ENCODE measurements around the gene PRODH2. TPM values are rescaled to one million over a fixed set of nuclear protein-coding genes. Genes with fewer than 3 reads are reported as not detected.
A peak's percentile ranks its signal among the peaks of the same experiment; 100 is the strongest.

Gene PRODH2
- total and polyA plus RNA-seq, 10 of the 15 experiments (the other 5 are each of a cell fraction or from before 2014, with no cell fraction given): 0.07 TPM; not detected in 9

- no peak for ATAC-seq
These were observed 56.9 kb downstream of the PRODH2 start for GRCh38 chr19:35755550-35756376.

GRCh38 chr19:35755131-35755549 is 57.5 kb downstream of the PRODH2 start:
- H4K20me1 ChIP-seq (ENCODE audit: control insufficient read depth, insufficient read depth): no peaks in the 10 kb centered on the region
- H3K27me3 ChIP-seq (replicated peaks in 1 of 2; ENCODE audit: control insufficient read depth in 2 of 2, insufficient read depth in 2 of 2, low read length in 1 of 2): no peaks in the 10 kb centered on the region
- H2AFZ ChIP-seq (ENCODE audit: control insufficient read depth, low read depth, low read length): no peak overlapping the region
- in situ Hi-C loops (cut with MboI): no loop called here
- peaks cover 0 to 2% of the 10 kb centered on the region in 2 experiments; a peak in 2 of 4 replicates for H3K36me3 ChIP-seq (ENCODE audit: control insufficient read depth in 2 of 2, insufficient read depth in 2 of 2, low read length in 1 of 2)
- peaks cover 11% of the 10 kb centered on the region for H3K79me2 ChIP-seq (ENCODE audit: control insufficient read depth, insufficient read depth, low read length)
- no peak overlapping the region for H3K27ac ChIP-seq (ENCODE audit: control insufficient read depth, insufficient read depth)
- peaks cover 15% of the 10 kb centered on the region for H3K4me1 ChIP-seq (ENCODE audit: control insufficient read depth, insufficient read depth, low read length)
- no peak for ATAC-seq
- no peak overlapping the region for H3K4me2 ChIP-seq (ENCODE audit: control insufficient read depth, insufficient read depth)
- ChIA-PET RAD21 (ENCODE audit: unreplicated experiment) (no interaction called here), POLR2A (interaction anchor here (0.6 kb wide), 1 partner anchor 8 kb away, joined by 4 read pairs; no protein-coding TSS in a partner anchor), SMC1A (ENCODE audit: uncharacterized antibody, unreplicated experiment) (no interaction called here), CTCF (no interaction called here)
- FAIRE-seq: no peak
- H3K4me3 ChIP-seq: no peak overlapping the region
- DNase-seq (ENCODE audit: low read depth, low spot score): no peak
- intact Hi-C loops (cut with micrococcal nuclease; ENCODE audit: unreplicated experiment): no loop called here
- no peaks in the 10 kb centered on the region for H3K9me3 ChIP-seq (replicated peaks; ENCODE audit: control insufficient read depth, insufficient read depth, low read length)
- 96% methylated on average over 17 of the region's 17 CpGs for WGBS (ENCODE audit: insufficient coverage, insufficient replicate concordance, low lambda C conversion rate, missing lambda C conversion rate)
- BruUV-seq (replicated peaks): no TSS peak
- H3K9ac ChIP-seq (ENCODE audit: control insufficient read depth, insufficient read depth, low read length): no peak overlapping the region
- TF ChIP-seq HSF1 (IDR thresholded peaks at IDR 0.05; ENCODE audit: low read depth, low read length) (no peak), CEBPB (IDR thresholded peaks at IDR 0.05; ENCODE audit: borderline replicate concordance in 1 of 2, low read depth in 2 of 2, low read length in 2 of 2) (no peak), HCFC1 (IDR thresholded peaks at IDR 0.05; ENCODE audit: low read length) (no peak), FOS (IDR thresholded peaks at IDR 0.05; ENCODE audit: borderline replicate concordance, extremely low read depth, insufficient read length) (no peak), ZNF217 (IDR thresholded peaks at IDR 0.05) (no peak), TCF7 (IDR thresholded peaks at IDR 0.05; ENCODE audit: borderline replicate concordance) (no peak), RELB (IDR thresholded peaks at IDR 0.05; ENCODE audit: low read depth) (no peak), CEBPZ (IDR thresholded peaks at IDR 0.05; ENCODE audit: low read depth, low read length) (no peak)

More at GRCh38 chr19:35755550-35756376, 56.9 kb downstream of the PRODH2 start:
- peaks cover 15% of the 10 kb centered on the region for H3K4me1 ChIP-seq (ENCODE audit: control insufficient read depth, insufficient read depth, low read length)
- no TSS peak for BruUV-seq (replicated peaks)
- peak overlapping the region; percentile 25; the same call in 1 of the 2 replicates for H3K4me2 ChIP-seq (ENCODE audit: control insufficient read depth, insufficient read depth)
- H3K9me3 ChIP-seq (replicated peaks; ENCODE audit: control insufficient read depth, insufficient read depth, low read length): no peaks in the 10 kb centered on the region
- intact Hi-C loops (cut with micrococcal nuclease; ENCODE audit: unreplicated experiment): no loop called here
- H3K9ac ChIP-seq (ENCODE audit: control insufficient read depth, insufficient read depth, low read length): no peak overlapping the region
- peaks cover 11% of the 10 kb centered on the region for H3K79me2 ChIP-seq (ENCODE audit: control insufficient read depth, insufficient read depth, low read length)
- no peaks in the 10 kb centered on the region for H4K20me1 ChIP-seq (ENCODE audit: control insufficient read depth, insufficient read depth)
- no peak overlapping the region for H3K27ac ChIP-seq (ENCODE audit: control insufficient read depth, insufficient read depth)
- H3K27me3 ChIP-seq (replicated peaks in 1 of 2; ENCODE audit: control insufficient read depth in 2 of 2, insufficient read depth in 2 of 2, low read length in 1 of 2): no peaks in the 10 kb centered on the region
- H2AFZ ChIP-seq (ENCODE audit: control insufficient read depth, low read depth, low read length): no peak overlapping the region
- CTCF ChIA-PET: no interaction called here
- DNase-seq (ENCODE audit: low read depth, low spot score): no peak
- SMC1A ChIA-PET (ENCODE audit: uncharacterized antibody, unreplicated experiment): no interaction called here
- RAD21 ChIA-PET (ENCODE audit: unreplicated experiment): no interaction called here
- no peak overlapping the region for H3K4me3 ChIP-seq
- POLR2A ChIA-PET: interaction anchor here (0.6 to 2.2 kb wide), 2 partner anchors 7 to 11 kb away, joined by 4 to 18 read pairs; partner anchors contain the start of genes PSENEN and U2AF1L4
- peaks cover 0 to 2% of the 10 kb centered on the region in 2 experiments; a peak in 2 of 4 replicates for H3K36me3 ChIP-seq (ENCODE audit: control insufficient read depth in 2 of 2, insufficient read depth in 2 of 2, low read length in 1 of 2)
- no peak for FAIRE-seq
- no peak for TF ChIP-seq SMARCA5 (IDR thresholded peaks at IDR 0.05)
- TF ChIP-seq MXI1 (IDR thresholded peaks at IDR 0.05; ENCODE audit: low read depth, low read length): no peak
- 74% methylated on average over 69 of the region's 74 CpGs for WGBS (ENCODE audit: insufficient coverage, insufficient replicate concordance, low lambda C conversion rate, missing lambda C conversion rate)
- in situ Hi-C loops (cut with MboI): no loop called here
